ENCODE data around the gene MAP4K1.

Gene MAP4K1

DNA sequence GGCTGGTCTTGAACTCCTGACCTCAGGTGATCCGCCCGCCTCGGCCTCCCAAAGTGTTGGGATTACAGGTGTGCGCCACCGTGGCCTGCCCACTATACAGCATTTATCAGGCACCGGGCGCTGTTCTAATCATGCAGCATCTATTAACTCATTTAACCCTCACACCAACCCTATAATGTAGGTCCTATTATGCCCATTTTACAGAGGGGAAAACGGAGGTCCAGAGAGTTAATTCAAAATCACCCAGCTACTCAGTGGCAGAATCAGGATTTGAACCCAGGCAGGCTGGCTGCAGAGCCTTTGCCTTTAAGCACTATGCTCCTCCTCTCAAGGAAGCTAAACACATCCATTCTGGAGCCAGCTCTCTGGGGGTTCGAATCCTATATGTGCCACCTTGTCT is 54.3 kb downstream of the MAP4K1 start:
- TF ChIP-seq FOXP2 (optimal IDR thresholded peaks at IDR 0.05; ENCODE audit: borderline replicate concordance, extremely low read depth, extremely low read length, insufficient read depth) (no peak), SIN3A (IDR thresholded peaks at IDR 0.05; ENCODE audit: borderline replicate concordance, insufficient read depth, low read length) (no peak), TAF1 (IDR thresholded peaks at IDR 0.05; ENCODE audit: borderline replicate concordance, insufficient read depth, low read length) (no peak), POLR2AphosphoS5 (IDR thresholded peaks at IDR 0.05; ENCODE audit: low read depth, low read length) (no peak)
- TF ChIP-seq, protein P1, sequence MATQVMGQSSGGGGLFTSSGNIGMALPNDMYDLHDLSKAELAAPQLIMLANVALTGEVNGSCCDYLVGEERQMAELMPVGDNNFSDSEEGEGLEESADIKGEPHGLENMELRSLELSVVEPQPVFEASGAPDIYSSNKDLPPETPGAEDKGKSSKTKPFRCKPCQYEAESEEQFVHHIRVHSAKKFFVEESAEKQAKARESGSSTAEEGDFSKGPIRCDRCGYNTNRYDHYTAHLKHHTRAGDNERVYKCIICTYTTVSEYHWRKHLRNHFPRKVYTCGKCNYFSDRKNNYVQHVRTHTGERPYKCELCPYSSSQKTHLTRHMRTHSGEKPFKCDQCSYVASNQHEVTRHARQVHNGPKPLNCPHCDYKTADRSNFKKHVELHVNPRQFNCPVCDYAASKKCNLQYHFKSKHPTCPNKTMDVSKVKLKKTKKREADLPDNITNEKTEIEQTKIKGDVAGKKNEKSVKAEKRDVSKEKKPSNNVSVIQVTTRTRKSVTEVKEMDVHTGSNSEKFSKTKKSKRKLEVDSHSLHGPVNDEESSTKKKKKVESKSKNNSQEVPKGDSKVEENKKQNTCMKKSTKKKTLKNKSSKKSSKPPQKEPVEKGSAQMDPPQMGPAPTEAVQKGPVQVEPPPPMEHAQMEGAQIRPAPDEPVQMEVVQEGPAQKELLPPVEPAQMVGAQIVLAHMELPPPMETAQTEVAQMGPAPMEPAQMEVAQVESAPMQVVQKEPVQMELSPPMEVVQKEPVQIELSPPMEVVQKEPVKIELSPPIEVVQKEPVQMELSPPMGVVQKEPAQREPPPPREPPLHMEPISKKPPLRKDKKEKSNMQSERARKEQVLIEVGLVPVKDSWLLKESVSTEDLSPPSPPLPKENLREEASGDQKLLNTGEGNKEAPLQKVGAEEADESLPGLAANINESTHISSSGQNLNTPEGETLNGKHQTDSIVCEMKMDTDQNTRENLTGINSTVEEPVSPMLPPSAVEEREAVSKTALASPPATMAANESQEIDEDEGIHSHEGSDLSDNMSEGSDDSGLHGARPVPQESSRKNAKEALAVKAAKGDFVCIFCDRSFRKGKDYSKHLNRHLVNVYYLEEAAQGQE (IDR thresholded peaks at IDR 0.05; ENCODE audit: insufficient read depth in 1 of 2, low read depth in 2 of 2, low read length in 2 of 2) = no peak

DNA sequence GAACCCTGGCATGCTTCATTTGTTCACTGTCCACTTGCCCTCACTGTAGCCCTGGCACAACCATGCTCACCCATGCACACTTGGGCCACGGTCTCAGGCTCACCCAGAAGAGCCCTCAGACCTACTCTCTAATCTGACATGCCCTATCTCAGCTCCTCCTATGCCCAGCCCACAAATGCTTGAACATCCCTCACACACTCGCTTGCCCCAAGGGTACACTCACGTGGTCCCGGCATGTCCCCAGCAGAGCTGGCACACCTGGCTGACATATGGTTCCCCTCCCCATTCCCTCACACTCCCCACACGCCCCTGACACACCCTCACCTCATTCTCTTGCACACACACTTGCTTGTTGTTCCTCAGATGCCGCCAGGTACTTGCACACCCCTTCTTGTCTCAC is 55.7 kb downstream of the MAP4K1 start:
- no peak for TF ChIP-seq FOXP2 (optimal IDR thresholded peaks at IDR 0.05; ENCODE audit: borderline replicate concordance, extremely low read depth, extremely low read length, insufficient read depth)
- TF ChIP-seq SIN3A (IDR thresholded peaks at IDR 0.05; ENCODE audit: borderline replicate concordance, insufficient read depth, low read length) = no peak
- TF ChIP-seq, protein P1 (IDR thresholded peaks at IDR 0.05; ENCODE audit: insufficient read depth in 1 of 2, low read depth in 2 of 2, low read length in 2 of 2) = no peak
- TF ChIP-seq TAF1 (IDR thresholded peaks at IDR 0.05; ENCODE audit: borderline replicate concordance, insufficient read depth, low read length) = no peak
- no peak for TF ChIP-seq POLR2AphosphoS5 (IDR thresholded peaks at IDR 0.05; ENCODE audit: low read depth, low read length)

DNA sequence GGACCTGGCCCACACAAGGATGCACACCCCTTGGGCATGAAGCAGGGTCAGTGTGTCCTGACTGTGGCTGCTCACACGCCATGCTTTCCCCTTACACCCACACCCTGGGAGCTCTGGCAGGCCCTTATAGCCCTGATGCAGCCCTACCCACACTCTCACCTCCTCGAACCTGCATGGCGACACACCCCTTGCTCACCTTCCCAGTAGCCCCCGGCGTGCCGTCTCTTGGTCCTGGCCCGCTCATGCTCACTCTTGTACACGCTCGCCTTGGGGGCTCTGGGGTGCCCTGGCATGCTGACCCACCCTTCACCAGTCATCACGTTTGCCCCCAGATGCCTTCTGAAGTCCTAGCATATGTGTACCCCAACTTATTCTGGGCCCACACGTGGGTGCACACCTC is 56.1 kb downstream of the MAP4K1 start:
- TF ChIP-seq SIN3A (IDR thresholded peaks at IDR 0.05; ENCODE audit: borderline replicate concordance, insufficient read depth, low read length) (no peak), TAF1 (IDR thresholded peaks at IDR 0.05; ENCODE audit: borderline replicate concordance, insufficient read depth, low read length) (no peak), POLR2AphosphoS5 (IDR thresholded peaks at IDR 0.05; ENCODE audit: low read depth, low read length) (no peak), FOXP2 (optimal IDR thresholded peaks at IDR 0.05; ENCODE audit: borderline replicate concordance, extremely low read depth, extremely low read length, insufficient read depth) (no peak)
- TF ChIP-seq, protein P1 (IDR thresholded peaks at IDR 0.05; ENCODE audit: insufficient read depth in 1 of 2, low read depth in 2 of 2, low read length in 2 of 2) = no peak

DNA sequence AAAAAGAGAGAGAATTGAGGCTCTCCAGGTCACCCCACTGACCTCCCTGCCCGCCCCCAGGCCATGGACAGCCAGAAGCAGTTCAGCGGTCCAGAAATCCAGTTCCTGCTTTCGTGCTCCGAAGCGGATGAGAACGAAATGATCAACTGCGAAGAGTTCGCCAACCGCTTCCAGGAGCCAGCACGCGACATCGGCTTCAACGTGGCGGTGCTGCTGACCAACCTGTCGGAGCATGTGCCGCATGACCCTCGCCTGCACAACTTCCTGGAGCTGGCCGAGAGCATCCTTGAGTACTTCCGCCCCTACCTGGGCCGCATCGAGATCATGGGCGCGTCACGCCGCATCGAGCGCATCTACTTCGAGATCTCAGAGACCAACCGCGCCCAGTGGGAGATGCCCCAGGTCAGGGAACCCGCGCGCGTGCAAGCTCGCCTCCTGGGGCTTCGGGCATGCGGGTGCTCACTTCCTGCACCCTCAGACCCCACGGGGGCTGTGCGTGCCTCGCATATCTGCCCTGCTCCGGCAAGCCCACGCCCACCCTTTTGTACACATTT is 56.6 kb downstream of the MAP4K1 start:
- TF ChIP-seq SIN3A (IDR thresholded peaks at IDR 0.05; ENCODE audit: borderline replicate concordance, insufficient read depth, low read length) (no peak), POLR2AphosphoS5 (IDR thresholded peaks at IDR 0.05; ENCODE audit: low read depth, low read length) (no peak), FOXP2 (optimal IDR thresholded peaks at IDR 0.05; ENCODE audit: borderline replicate concordance, extremely low read depth, extremely low read length, insufficient read depth) (no peak)
- TF ChIP-seq, protein P1 (IDR thresholded peaks at IDR 0.05; ENCODE audit: insufficient read depth in 1 of 2, low read depth in 2 of 2, low read length in 2 of 2) = no peak

All from PFSK-1 (cell line).